ENCODE results near the gene NT5C3B.
A peak's percentile ranks its signal among the peaks of the same experiment; 100 is the strongest.

The NT5C3B gene

GRCh38 chr17:41793784-41794539 is 42.1 kb downstream of the NT5C3B start (continued):
- TF ChIP-seq ZNF639 (tag by site-specific recombination; IDR thresholded peaks at IDR 0.05) = peak; percentile 43; the same call in 1 of the 2 replicates
- TF ChIP-seq ZNF555 (tag by site-specific recombination; conservative IDR thresholded peaks at IDR 0.05) = no peak
- TF ChIP-seq ZNF677 (tag by site-specific recombination; IDR thresholded peaks at IDR 0.05) = no peak
- TF ChIP-seq ZNF791 (tag by site-specific recombination; IDR thresholded peaks at IDR 0.05) = no peak
- TF ChIP-seq ZNF394 (tag by site-specific recombination; IDR thresholded peaks at IDR 0.05; ENCODE audit: borderline replicate concordance) = no peak
- no peak for TF ChIP-seq ZNF473 (tag by site-specific recombination; IDR thresholded peaks at IDR 0.05)
- no peak for TF ChIP-seq ZNF544 (tag by site-specific recombination; IDR thresholded peaks at IDR 0.05)
- TF ChIP-seq ZNF518A (tag by site-specific recombination; conservative IDR thresholded peaks at IDR 0.05; ENCODE audit: low read depth) = no peak
- no peak for TF ChIP-seq GLI2 (tag by site-specific recombination; IDR thresholded peaks at IDR 0.05; ENCODE audit: borderline replicate concordance, low read depth)
- TF ChIP-seq ZNF146 (tag by site-specific recombination; IDR thresholded peaks at IDR 0.05) = no peak; the same call in 1 of the 2 replicates
- no peak for TF ChIP-seq HIC1 (tag by site-specific recombination; IDR thresholded peaks at IDR 0.05)
- TF ChIP-seq ZFP3 (tag by site-specific recombination; IDR thresholded peaks at IDR 0.05; ENCODE audit: low read depth) = no peak
- TF ChIP-seq ZNF600 (tag by site-specific recombination; IDR thresholded peaks at IDR 0.05) = no peak
- no peak for TF ChIP-seq ZNF157 (tag by site-specific recombination; IDR thresholded peaks at IDR 0.05)
- 0 out of 2 replicates have a peak, but pooled peaks have one; percentile 16 for TF ChIP-seq ZBTB48 (tag by site-specific recombination; IDR thresholded peaks at IDR 0.05)
- no peak for TF ChIP-seq ZNF580 (tag by site-specific recombination; IDR thresholded peaks at IDR 0.05)
- TF ChIP-seq ZNF112 (tag by site-specific recombination; IDR thresholded peaks at IDR 0.05) = no peak
- no peak for TF ChIP-seq ZSCAN4 (tag by site-specific recombination; IDR thresholded peaks at IDR 0.05)
- no peak for TF ChIP-seq ZNF548 (tag by site-specific recombination; IDR thresholded peaks at IDR 0.05)
- TF ChIP-seq ZNF121 (tag by site-specific recombination; IDR thresholded peaks at IDR 0.05) = no peak
- TF ChIP-seq ZNF645 (tag by site-specific recombination; IDR thresholded peaks at IDR 0.05) = no peak
- no peak for TF ChIP-seq ZNF174 (tag by site-specific recombination; IDR thresholded peaks at IDR 0.05)
- TF ChIP-seq GLIS1 (tag by site-specific recombination; IDR thresholded peaks at IDR 0.05) = no peak; the same call in none of the 2 replicates
- peak; percentile 88 for TF ChIP-seq IKZF3 (tag by site-specific recombination; IDR thresholded peaks at IDR 0.05)
- no peak for TF ChIP-seq ZNF48 (tag by site-specific recombination; IDR thresholded peaks at IDR 0.05)
- TF ChIP-seq ZNF521 (tag by site-specific recombination; IDR thresholded peaks at IDR 0.05) = no peak
- no peak for TF ChIP-seq ZNF571 (tag by site-specific recombination; IDR thresholded peaks at IDR 0.05)
- TF ChIP-seq TRIM28 (IDR thresholded peaks at IDR 0.05; ENCODE audit: borderline replicate concordance, low read length) = no peak
